Breast epithelium (tissue), 4 donors: ENCODE results near the gene CNN2. TPM values are rescaled to one million over a fixed set of nuclear protein-coding genes. Genes with fewer than 3 reads are reported as not detected.

Experiments
- DNase-seq, 2 donors: peaks; one replicate each; pipeline ENCODE4 v3.0.0-alpha.2; 2019; ENCODE audit warnings: low spot score in 2 of 2
- H3K27ac ChIP-seq, 2 donors: fragments of 200-600 bp; sonication (generic) in 1 of 2; one replicate each; pipeline ENCODE4 v1.5.1; 2016 to 2019; ENCODE audit warnings: mild to moderate bottlenecking in 1 of 2
- H3K27me3 ChIP-seq, 2 donors: fragments of 200-600 bp; sonication (generic) in 1 of 2; one replicate each; pipeline versions ENCODE4 v1.5.1 to v1.6.0; 2017 to 2019; ENCODE audit warnings: control low read depth in 1 of 2, mild to moderate bottlenecking in 1 of 2
- H3K36me3 ChIP-seq: fragments of 200-600 bp; one replicate; pipeline ENCODE4 v1.5.1; 2019
- H3K4me1 ChIP-seq, 2 donors: fragments of 200-600 bp; sonication (generic); one replicate each; pipeline ENCODE4 v1.5.1; 2016 to 2019; ENCODE audit warnings: control low read depth in 1 of 2
- H3K4me3 ChIP-seq, 3 donors: fragments of 200-600 bp; sonication (generic); 1 replicate in 2 of 3; 2 replicates in 1 of 3; pipeline ENCODE4 v1.5.1; 2016 to 2019; ENCODE audit warnings: mild to moderate bottlenecking in 3 of 3, moderate library complexity in 2 of 3
- H3K9me3 ChIP-seq, 2 donors: fragments of 200-600 bp; sonication (generic) in 1 of 2; one replicate each; pipeline ENCODE4 v1.5.1; 2016 to 2019; ENCODE audit warnings: control low read depth in 1 of 2
- CTCF ChIP-seq, 3 donors: fragments of 450-650 bp; IDR thresholded peaks; one replicate each; pipeline ENCODE4 v1.5.1; 2016 to 2017; ENCODE audit warnings: antibody characterized with exemption in 3 of 3, mild to moderate bottlenecking in 3 of 3, moderate library complexity in 3 of 3
- POLR2A ChIP-seq: fragments of 450-650 bp; IDR thresholded peaks from one replicate; pipeline ENCODE4 v1.6.1; 2016; ENCODE audit warnings: antibody characterized with exemption, mild to moderate bottlenecking, moderate library complexity
- POLR2AphosphoS5 ChIP-seq, 3 donors: sonication (generic); formaldehyde crosslinking; IDR thresholded peaks; one replicate each; pipeline ENCODE4 v1.6.1; 2017; ENCODE audit warnings: antibody characterized with exemption in 3 of 3
- intact Hi-C: fragments of 100-400 bp; cut with DNase I; formaldehyde crosslinking; loops from one replicate; pipeline ENCODE4 v1.15.1; 2023; ENCODE audit warnings: low total_unique reads
- total RNA-seq, 3 donors: library from RNA; depleted of rRNA; stranded (reverse); fragments of >200 nt; gene quantifications; one replicate each; pipeline ENCODE4 v1.1.0, GENCODE V29; 2016

CNN2 gene
- total RNA-seq, 3 donors from 2014 or later: 70.4 to 74.1 (median 70.7) TPM

- no peaks in the 10 kb centered on the region for H3K4me1 ChIP-seq
- H3K27me3 ChIP-seq: no peaks in the 10 kb centered on the region
- no peaks in the 10 kb centered on the region for H3K36me3 ChIP-seq
- no peaks in the 10 kb centered on the region for H3K9me3 ChIP-seq
- H3K4me3 ChIP-seq: no peak overlapping the region
- no peak overlapping the region for H3K27ac ChIP-seq
- intact Hi-C loops: loop anchor here (10.0 kb wide), 1 partner anchor 234 kb away; the partner anchor contains the start of gene MISP
- no peak for TF ChIP-seq CTCF (IDR thresholded peaks at IDR 0.05)
- TF ChIP-seq POLR2AphosphoS5 (IDR thresholded peaks at IDR 0.05): no peak
- TF ChIP-seq POLR2A: no peak
- DNase-seq: no peak
Observed at GRCh38 chr19:988510-988909, 37.9 kb upstream of the CNN2 start.

GRCh38 chr19:989381-990081 is 36.9 kb upstream of the CNN2 start:
- intact Hi-C loops: loop anchor here (10.0 kb wide), 2 partner anchors 215 to 235 kb away; partner anchors contain the start of gene MISP
- Histone ChIP-seq H3K27ac (no peak overlapping the region), H3K4me1 (no peaks in the 10 kb centered on the region), H3K9me3 (no peaks in the 10 kb centered on the region), H3K27me3 (no peaks in the 10 kb centered on the region), H3K4me3 (no peak overlapping the region), H3K36me3 (no peaks in the 10 kb centered on the region)
- no peak for DNase-seq
- TF ChIP-seq POLR2AphosphoS5 (IDR thresholded peaks at IDR 0.05) (no peak), POLR2A (no peak), CTCF (IDR thresholded peaks at IDR 0.05) (no peak)

DNA sequence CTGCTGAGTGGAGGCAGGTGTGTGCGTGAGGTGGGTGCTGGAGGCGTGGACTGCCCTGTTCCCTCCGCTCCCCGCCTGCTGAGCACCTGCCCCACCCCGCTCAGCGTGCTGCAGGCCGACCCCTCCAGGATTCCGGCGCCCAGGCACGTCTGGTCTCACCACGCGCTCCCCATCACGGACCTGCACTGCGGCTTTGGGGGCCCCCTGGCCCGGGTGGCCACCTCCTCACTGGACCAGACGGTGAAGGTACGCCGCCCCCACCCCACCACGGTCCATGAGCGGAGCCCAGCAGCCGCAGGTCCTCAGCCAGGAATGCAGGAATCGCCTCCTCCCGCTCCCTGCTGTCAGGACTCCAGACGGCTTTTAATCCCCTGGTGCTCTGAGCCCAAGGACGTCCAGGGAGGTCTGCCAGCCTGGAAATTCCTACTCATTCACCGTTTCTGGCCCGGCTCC is 36.3 kb upstream of the CNN2 start:
- H3K36me3 ChIP-seq: no peaks in the 10 kb centered on the region
- TF ChIP-seq CTCF (IDR thresholded peaks at IDR 0.05) (no peak), POLR2A (no peak), POLR2AphosphoS5 (IDR thresholded peaks at IDR 0.05) (no peak)
- no peak overlapping the region for H3K27ac ChIP-seq
- H3K4me3 ChIP-seq: no peak overlapping the region
- H3K27me3 ChIP-seq: no peaks in the 10 kb centered on the region
- no peaks in the 10 kb centered on the region for H3K9me3 ChIP-seq
- DNase-seq: no peak
- H3K4me1 ChIP-seq: no peaks in the 10 kb centered on the region
- intact Hi-C loops: loop anchor here (10.0 kb wide), 1 partner anchor 215 kb away; no protein-coding TSS in a partner anchor

DNA sequence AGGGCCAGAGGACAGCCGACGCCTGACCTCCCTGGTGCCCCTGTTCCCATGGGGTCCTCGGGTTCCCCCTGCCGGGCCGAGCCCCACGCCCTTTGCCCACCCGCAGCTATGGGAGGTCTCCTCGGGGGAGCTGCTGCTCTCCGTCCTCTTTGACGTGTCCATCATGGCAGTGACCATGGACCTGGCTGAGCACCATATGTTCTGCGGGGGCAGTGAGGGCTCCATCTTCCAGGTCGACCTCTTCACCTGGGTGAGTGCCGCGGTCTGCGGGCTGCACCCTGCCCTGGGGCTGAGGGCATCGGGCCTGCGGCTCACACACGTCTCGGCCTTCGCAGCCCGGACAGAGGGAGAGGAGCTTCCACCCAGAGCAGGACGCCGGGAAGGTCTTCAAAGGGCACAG is 35.7 kb upstream of the CNN2 start:
- no peaks in the 10 kb centered on the region for H3K9me3 ChIP-seq
- H3K4me1 ChIP-seq: no peaks in the 10 kb centered on the region
- no peak overlapping the region for H3K4me3 ChIP-seq
- peaks cover under 1 to 3% of the 10 kb centered on the region in 2 donors for H3K27me3 ChIP-seq
- no peaks in the 10 kb centered on the region for H3K36me3 ChIP-seq
- intact Hi-C loops: loop anchor here (10.0 kb wide), 1 partner anchor 216 kb away; no protein-coding TSS in a partner anchor
- TF ChIP-seq POLR2A: no peak
- TF ChIP-seq CTCF (IDR thresholded peaks at IDR 0.05): no peak
- no peak for TF ChIP-seq POLR2AphosphoS5 (IDR thresholded peaks at IDR 0.05)
- no peak overlapping the region for H3K27ac ChIP-seq
- no peak for DNase-seq

DNA sequence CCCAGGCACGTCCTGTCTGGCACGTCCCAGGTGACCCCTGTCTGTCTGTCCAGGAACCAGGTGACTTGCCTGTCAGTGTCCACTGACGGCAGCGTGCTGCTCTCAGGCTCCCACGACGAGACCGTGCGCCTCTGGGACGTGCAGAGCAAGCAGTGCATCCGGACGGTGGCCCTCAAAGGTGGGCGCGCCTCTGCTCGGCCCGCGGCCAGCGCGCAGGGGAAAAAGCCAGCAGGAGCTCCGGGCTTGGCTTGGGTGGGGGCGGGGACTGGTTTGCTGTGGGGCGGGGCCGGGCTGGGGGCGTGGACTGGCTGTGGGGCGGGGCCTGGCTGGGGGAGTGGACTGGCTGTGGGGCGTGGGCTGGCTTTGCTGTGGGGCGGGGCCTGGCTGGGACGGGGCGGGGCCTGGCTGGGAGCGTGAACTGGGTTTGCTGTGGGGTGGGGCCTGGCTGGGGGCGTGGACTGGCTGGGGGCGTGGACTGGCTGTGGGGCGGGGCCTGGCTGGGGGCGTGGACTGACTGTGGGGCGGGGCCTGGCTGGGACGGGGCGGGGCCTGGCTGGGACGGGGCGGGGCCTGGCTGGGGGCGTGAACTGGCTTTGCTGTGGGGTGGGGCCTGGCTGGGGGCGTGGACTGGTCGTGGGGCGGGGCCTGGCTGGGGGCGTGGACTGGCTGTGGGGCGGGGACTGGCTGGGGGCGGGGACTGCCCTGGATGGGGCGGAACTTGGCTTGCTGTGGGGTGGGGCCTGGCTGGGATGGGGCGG is 35.1 kb upstream of the CNN2 start:
- Histone ChIP-seq H3K4me1 (no peaks in the 10 kb centered on the region), H3K9me3 (no peaks in the 10 kb centered on the region), H3K27me3 (peaks cover 2 to 9% of the 10 kb centered on the region in 2 donors), H3K27ac (no peak overlapping the region), H3K36me3 (no peaks in the 10 kb centered on the region), H3K4me3 (no peak overlapping the region)
- TF ChIP-seq POLR2A (no peak), POLR2AphosphoS5 (IDR thresholded peaks at IDR 0.05) (no peak), CTCF (IDR thresholded peaks at IDR 0.05) (no peak)
- no peak for DNase-seq
- intact Hi-C loops: loop anchor here (10.0 kb wide), 1 partner anchor 217 kb away; no protein-coding TSS in a partner anchor
